BE2C (cell line): ENCODE data around the gene CHIT1.
"Not testable (repeated sequence)": the region's sequence is repeated elsewhere in the genome, so short reads cannot be mapped to it uniquely, and the experiment has no call there.

Experiments
- DNase-seq: peaks from one replicate; pipeline ENCODE4 v3.0.0-alpha.2; 2020
- H3K27me3 ChIP-seq: fragments of 250-450 bp; sonication (Bioruptor Pico); 2 replicates; pipeline ENCODE4 v1.5.1; 2020; ENCODE audit warnings: mild to moderate bottlenecking
- H3K36me3 ChIP-seq: fragments of 250-450 bp; sonication (Bioruptor Pico); 2 replicates; pipeline ENCODE4 v1.5.1; 2020; ENCODE audit warnings: mild to moderate bottlenecking
- H3K4me1 ChIP-seq: fragments of 250-450 bp; sonication (Bioruptor Pico); 2 replicates; pipeline ENCODE4 v1.5.1; 2020
- H3K4me3 ChIP-seq: 2 replicates; pipeline ENCODE4 v1.5.1; 2011; ENCODE audit warnings: low read depth, low read length
- H3K9me3 ChIP-seq: fragments of 250-450 bp; sonication (Bioruptor Pico); 2 replicates; pipeline ENCODE4 v1.5.1; 2020
- CTCF ChIP-seq: IDR thresholded peaks from 2 replicates; pipeline ENCODE4 v1.5.1; 2012; ENCODE audit warnings: mild to moderate bottlenecking, low read depth, low read length

Gene CHIT1

DNA sequence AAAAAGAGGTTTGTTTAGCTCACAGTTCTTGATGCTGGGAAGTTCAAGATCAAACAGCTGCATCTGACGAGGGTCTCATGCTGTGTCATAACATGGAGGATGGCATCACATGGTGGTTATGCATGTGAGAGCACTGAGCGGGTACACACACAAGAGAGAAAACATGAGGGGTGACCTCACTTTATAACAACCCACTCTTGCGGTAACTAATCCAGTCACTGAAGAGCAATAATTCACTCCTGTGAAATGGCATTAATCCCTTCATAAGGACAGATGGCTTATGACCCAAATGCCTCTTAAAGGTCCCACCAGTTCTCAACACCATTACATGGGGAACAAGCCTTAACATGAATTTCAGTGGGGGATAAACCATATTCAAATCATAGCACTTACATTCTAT is 23.2 kb upstream of the CHIT1 start:
- H3K36me3 ChIP-seq: no peaks in the 10 kb centered on the region

DNA sequence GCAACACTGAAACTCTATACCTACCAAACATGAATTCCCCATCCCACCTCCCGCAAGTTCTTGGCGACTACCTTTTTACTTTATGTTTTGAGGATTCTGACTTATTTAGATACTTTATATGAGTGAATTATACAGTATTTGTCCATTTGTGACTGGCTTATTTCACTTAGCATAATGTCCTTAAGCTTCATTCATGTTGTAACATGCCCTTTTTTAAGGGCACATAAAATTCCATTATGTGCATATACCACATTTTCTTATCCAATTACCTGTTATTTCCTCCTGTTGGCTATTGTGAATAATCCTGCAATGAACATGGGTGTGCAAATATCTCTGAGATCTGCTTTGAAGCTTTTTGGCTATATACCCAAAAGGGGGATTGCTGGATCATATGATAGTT is 22.0 kb upstream of the CHIT1 start:
- no peak overlapping the region for H3K4me3 ChIP-seq
- no peaks in the 10 kb centered on the region for H3K4me1 ChIP-seq
- H3K9me3 ChIP-seq: no peaks in the 10 kb centered on the region
- no peak for DNase-seq
- no peak for TF ChIP-seq CTCF
- peaks cover 55% of the 10 kb centered on the region for H3K27me3 ChIP-seq
- H3K36me3 ChIP-seq: no peaks in the 10 kb centered on the region

More for the DNA sequence above, 23.2 kb upstream of the CHIT1 start:
- Histone ChIP-seq H3K9me3 (no peaks in the 10 kb centered on the region), H3K4me3 (no peak overlapping the region), H3K27me3 (peaks cover 55% of the 10 kb centered on the region), H3K4me1 (no peaks in the 10 kb centered on the region)
- no peak for TF ChIP-seq CTCF
- DNase-seq: no peak

- no peaks in the 10 kb centered on the region for H3K36me3 ChIP-seq
- peaks cover 55% of the 10 kb centered on the region for H3K27me3 ChIP-seq
- H3K4me1 ChIP-seq: no peaks in the 10 kb centered on the region
- H3K4me3 ChIP-seq: no peak overlapping the region
- no peak for TF ChIP-seq CTCF
- H3K9me3 ChIP-seq: no peaks in the 10 kb centered on the region
- no peak for DNase-seq
Measured at GRCh38 chr1:203250911-203251310, 21.4 kb upstream of the CHIT1 start.

DNA sequence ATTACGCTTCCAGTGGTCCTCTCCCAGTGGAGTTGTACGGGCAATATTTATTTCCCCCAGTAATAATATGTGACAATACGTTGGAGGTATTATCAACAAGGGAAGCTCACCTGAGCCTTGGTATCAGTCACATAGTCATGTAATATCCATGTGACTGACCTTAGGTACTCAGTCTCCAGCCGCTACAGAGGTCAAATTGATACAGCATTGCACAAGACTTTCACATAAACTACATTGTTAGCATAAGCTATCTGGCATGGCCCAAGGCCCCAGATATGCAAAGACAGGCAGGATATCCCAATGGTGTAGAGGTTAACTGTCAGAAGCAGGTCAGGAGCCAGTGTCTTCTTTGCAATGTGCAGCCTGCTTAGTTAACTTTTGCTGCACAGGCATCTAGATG is 15.3 kb upstream of the CHIT1 start:
- Histone ChIP-seq H3K4me3 (no peak overlapping the region), H3K27me3 (peaks cover 2% of the 10 kb centered on the region), H3K4me1 (no peaks in the 10 kb centered on the region), H3K9me3 (no peaks in the 10 kb centered on the region), H3K36me3 (no peaks in the 10 kb centered on the region)
- no peak for DNase-seq
- TF ChIP-seq CTCF: no peak

- not testable (repeated sequence) for DNase-seq, H3K4me1 ChIP-seq, H3K27me3 ChIP-seq, H3K36me3 ChIP-seq, H3K4me3 ChIP-seq, H3K9me3 ChIP-seq
Measured at GRCh38 chr1:203241708-203242107, 12.2 kb upstream of the CHIT1 start.

GRCh38 chr1:203239526-203240305 is 10.2 kb upstream of the CHIT1 start:
- Histone ChIP-seq H3K9me3 (peaks cover 3% of the 10 kb centered on the region; the same call in 1 of the 2 replicates), H3K4me3 (no peak overlapping the region), H3K4me1 (no peaks in the 10 kb centered on the region), H3K36me3 (no peaks in the 10 kb centered on the region), H3K27me3 (peaks cover 3% of the 10 kb centered on the region; the same call in 1 of the 2 replicates)
- TF ChIP-seq CTCF: no peak
- no peak for DNase-seq
